Endothelial cell of umbilical vein (primary cell): ENCODE data around the gene FAAP100. TPM values are rescaled to one million over a fixed set of nuclear protein-coding genes. Genes with fewer than 3 reads are reported as not detected.

Experiments used
- BruUV-seq: library from RNA; stranded (reverse); fragments of 400-500 nt; replicated peaks from 2 replicates; lab custom pipeline; 2021; lab: Mats Ljungman, UMichigan
- CTCF ChIA-PET: fragments of 300-600, 350-600 bp; sonication (Branson Sonifier 250); formaldehyde crosslinking; loops from one replicate; lab custom pipeline; 2021; ENCODE audit warnings: antibody characterized with exemption, inconsistent platforms; lab: Charles Lee
- POLR2A ChIA-PET: fragments of 300-600, 350-600 bp; sonication (Branson Sonifier 250); formaldehyde crosslinking; loops from one replicate; lab custom pipeline; 2021; ENCODE audit warnings: antibody characterized with exemption, inconsistent platforms; lab: Charles Lee
- DNase-seq: peaks from one replicate; pipeline ENCODE4 v3.0.0-alpha.2; 2011; ENCODE audit warnings: low read depth, low spot score
- FAIRE-seq: peaks from 2 replicates; lab custom pipeline; 2011; peaks lifted over from hg19 to GRCh38; lab: Jason Lieb, UNC
- H2AFZ ChIP-seq: 2 replicates; pipeline ENCODE4 v1.6.0; 2012; ENCODE audit warnings: low read depth, low read length, control low read depth, inconsistent platforms
- H3K27ac ChIP-seq: 2 replicates; pipeline ENCODE4 v1.5.1; 2011; ENCODE audit warnings: low read depth, mild to moderate bottlenecking, control low read depth, low read length, moderate library complexity; ENCODE audit not compliant: insufficient read depth
- H3K27me3 ChIP-seq, 2 experiments: 2 replicates each; pipeline versions ENCODE4 v1.6.0 to v1.6.1; 2011; ENCODE audit warnings: low read length in 2 of 2, mixed read lengths in 1 of 2; ENCODE audit not compliant: control insufficient read depth in 2 of 2, insufficient read depth in 2 of 2
- H3K36me3 ChIP-seq, 2 experiments: 2 replicates in 1 of 2; 3 replicates in 1 of 2; pipeline ENCODE4 v1.5.1; 2011; ENCODE audit warnings: low read length in 2 of 2, mild to moderate bottlenecking in 1 of 2, moderate library complexity in 1 of 2; ENCODE audit not compliant: control insufficient read depth in 2 of 2, insufficient read depth in 2 of 2; ENCODE audit errors: extremely low read depth in 1 of 2
- H3K4me1 ChIP-seq: 3 replicates; pipeline ENCODE4 v1.5.1; 2011; ENCODE audit warnings: mild to moderate bottlenecking, low read length; ENCODE audit not compliant: control insufficient read depth, insufficient read depth; ENCODE audit errors: extremely low read depth
- H3K4me2 ChIP-seq: 2 replicates; pipeline ENCODE4 v1.6.1; 2011; ENCODE audit warnings: low read length, control low read depth, mixed read lengths; ENCODE audit not compliant: insufficient read depth
- H3K4me3 ChIP-seq, 3 experiments: fragments of 200-600 bp in 1 of 3; sonication (generic), shearing (Covaris generic) in 1 of 3; replicated peaks in 1 of 3; 2 replicates each; pipeline ENCODE4 v1.5.1; 2011 to 2016; ENCODE audit warnings: control low read depth in 3 of 3, low read length in 3 of 3, mild to moderate bottlenecking in 2 of 3, inconsistent platforms in 1 of 3, low read depth in 1 of 3, moderate library complexity in 1 of 3; ENCODE audit not compliant: insufficient read depth in 1 of 3
- H3K79me2 ChIP-seq: 2 replicates; pipeline ENCODE4 v1.6.0; 2012; ENCODE audit warnings: low read length, inconsistent platforms; ENCODE audit not compliant: control insufficient read depth, insufficient read depth
- H3K9ac ChIP-seq: replicated peaks from 2 replicates; pipeline ENCODE3; 2011; ENCODE audit warnings: low read length, control low read depth; ENCODE audit not compliant: insufficient read depth; ENCODE audit errors: extremely low read depth
- H3K9me1 ChIP-seq: replicated peaks from 3 replicates; pipeline ENCODE4 v1.6.0; 2011; ENCODE audit warnings: mild to moderate bottlenecking, low read length; ENCODE audit not compliant: control insufficient read depth, insufficient read depth; ENCODE audit errors: extremely low read depth
- H3K9me3 ChIP-seq: replicated peaks from 2 replicates; pipeline ENCODE4 v1.5.1; 2012; ENCODE audit warnings: low read length, inconsistent platforms; ENCODE audit not compliant: control insufficient read depth, insufficient read depth
- H4K20me1 ChIP-seq: replicated peaks from 2 replicates; pipeline ENCODE3; 2011; ENCODE audit warnings: mild to moderate bottlenecking, low read length; ENCODE audit not compliant: control insufficient read depth, insufficient read depth; ENCODE audit errors: extremely low read depth
- CTCF ChIP-seq, 2 donors: IDR thresholded peaks; 1 replicate in 1 of 2; 2 replicates in 1 of 2; pipeline ENCODE4 v1.5.1; 2011; ENCODE audit warnings: low read length in 2 of 2, mild to moderate bottlenecking in 2 of 2, moderate library complexity in 2 of 2, control low read depth in 1 of 2, inconsistent platforms in 1 of 2, low read depth in 1 of 2; ENCODE audit not compliant: insufficient read depth in 1 of 2; ENCODE audit errors: extremely low read depth in 1 of 2
- EZH2 ChIP-seq: IDR thresholded peaks from 2 replicates; pipeline ENCODE4 v1.6.1; 2012; ENCODE audit warnings: borderline replicate concordance, low read depth, mild to moderate bottlenecking, moderate library complexity, low read length, inconsistent platforms; ENCODE audit not compliant: severe bottlenecking
- GATA2 ChIP-seq: IDR thresholded peaks from 2 replicates; pipeline ENCODE4 v1.7.0; 2011; ENCODE audit warnings: low read depth, mild to moderate bottlenecking, moderate library complexity, mixed read lengths, low read length; ENCODE audit not compliant: insufficient read length, insufficient read depth
- JUN ChIP-seq: IDR thresholded peaks from 2 replicates; pipeline ENCODE4 v1.6.1; 2011; ENCODE audit warnings: borderline replicate concordance, low read depth; ENCODE audit not compliant: insufficient read length, insufficient read depth
- MYC ChIP-seq: IDR thresholded peaks from one replicate; pipeline ENCODE4 v1.6.1; 2011; ENCODE audit warnings: mild to moderate bottlenecking, low read depth, low read length
- POLR2A ChIP-seq: IDR thresholded peaks from 2 replicates; pipeline ENCODE4 v1.6.1; 2012; ENCODE audit warnings: low read depth, mild to moderate bottlenecking, control low read depth, low read length
- dilution Hi-C: fragments of 300-500 bp; cut with MboI; formaldehyde crosslinking; loops from one replicate; pipeline ENCODE4 v1.15.0; 2019; ENCODE audit warnings: low sequenced_read_pairs; ENCODE audit not compliant: extremely low pct_ligation_motif_present
- intact Hi-C: fragments of 100-400 bp; cut with micrococcal nuclease; formaldehyde crosslinking; loops from one replicate; pipeline ENCODE4 v1.10.0; 2022
- polyA plus RNA-seq, 4 experiments: library from polyadenylated mRNA; depleted of rRNA in 3 of 4; stranded (reverse) in 3 of 4; unstranded in 1 of 4; fragments of >200 nt; gene quantifications; 2 replicates each; pipeline versions ENCODE4 v1.2.1 to v1.2.3, GENCODE V29; 2011 to 2012; ENCODE audit warnings: missing spikeins in 1 of 4
- total RNA-seq: library from RNA; stranded (reverse); gene quantifications from 2 replicates; pipeline ENCODE4 v1.2.3, GENCODE V29; 2021

FAAP100 gene
- total and polyA plus RNA-seq, 2 donors (not counting 3 experiments of a cell fraction or from before 2014, with no cell fraction given) = 35.4 to 54.3 TPM

- intact Hi-C loops = loop anchor here (5.0 kb wide), 1 partner anchor 38 kb away; no protein-coding TSS in a partner anchor
- peaks cover 20% of the 10 kb centered on the region for H3K79me2 ChIP-seq
- no peak overlapping the region for H3K4me3 ChIP-seq
- TSS peak; percentile 2 for BruUV-seq
- ChIA-PET CTCF (interaction anchor here (1.0 kb wide), 1 partner anchor 37 kb away, joined by 4 read pairs; no protein-coding TSS in a partner anchor), POLR2A (interaction anchor here (0.6 kb wide), 1 partner anchor 65 kb away, joined by 4 read pairs; no protein-coding TSS in a partner anchor)
- DNase-seq = no peak
- H3K4me1 ChIP-seq = peaks cover 69% of the 10 kb centered on the region
- H3K36me3 ChIP-seq = peaks cover 14 to 19% of the 10 kb centered on the region in 2 experiments
- H3K27me3 ChIP-seq = no peaks in the 10 kb centered on the region
- no peak for FAIRE-seq
- TF ChIP-seq JUN = no peak
- no peak for TF ChIP-seq POLR2A
- no peak for TF ChIP-seq EZH2
- no peak for TF ChIP-seq CTCF (IDR thresholded peaks at IDR 0.05; ENCODE audit: extremely low read depth in 1 of 2, insufficient read depth in 1 of 2, low read depth in 1 of 2, low read length in 2 of 2)
- TF ChIP-seq GATA2 = no peak
- no peak for TF ChIP-seq MYC
- no peak overlapping the region for H3K9ac ChIP-seq
- H3K4me2 ChIP-seq = no peak overlapping the region
- no peak overlapping the region for H2AFZ ChIP-seq
- H3K27ac ChIP-seq = peak overlapping the region; percentile 96
- dilution Hi-C loops = no loop called here
- no peaks in the 10 kb centered on the region for H3K9me1 ChIP-seq
- no peaks in the 10 kb centered on the region for H3K9me3 ChIP-seq
- H4K20me1 ChIP-seq = no peaks in the 10 kb centered on the region
These were observed 12.6 kb upstream of the FAAP100 start for GRCh38 chr17:81564778-81565177.
